HepG2 (cell line): ENCODE measurements around the gene SPAG6. TPM values are rescaled to one million over a fixed set of nuclear protein-coding genes. Genes with fewer than 3 reads are reported as not detected.

Source experiments
- ATAC-seq: fragments of 200-7000 bp; cut with Tn5 transposase; 3 replicates; pipeline ENCODE4 v1.9.1; 2020; ENCODE audit warnings: mild to moderate bottlenecking, moderate library complexity
- BruUV-seq: library from RNA; stranded (reverse); fragments of 400-500 nt; replicated peaks from 2 replicates; lab custom pipeline; 2021; lab: Mats Ljungman, UMichigan
- CTCF ChIA-PET: fragments of 300-600 bp; formaldehyde crosslinking; extraction: SDS; loops from one replicate; lab custom pipeline; 2021; ENCODE audit warnings: low total read pairs, inconsistent platforms, low intra/inter-chr PET ratio; lab: Yijun Ruan, JAX
- POLR2A ChIA-PET: fragments of 350-600 bp; sonication (Branson Sonifier 250); formaldehyde crosslinking; loops from one replicate; lab custom pipeline; 2020; ENCODE audit warnings: antibody characterized with exemption, inconsistent platforms; lab: Yijun Ruan, JAX
- DNase-seq: peaks from one replicate; pipeline ENCODE4 v3.0.0-alpha.2; 2015; ENCODE audit warnings: low spot score
- FAIRE-seq: peaks from 3 replicates; lab custom pipeline; 2011; peaks lifted over from hg19 to GRCh38; lab: Jason Lieb, UNC
- H2AFZ ChIP-seq: one replicate; pipeline ENCODE4 v1.6.1; 2011; ENCODE audit warnings: low read length, inconsistent platforms
- H3K27ac ChIP-seq: fragments of 300-600 bp; 3 replicates; pipeline ENCODE4 v1.8.0; 2011; ENCODE audit warnings: mixed run types, mild to moderate bottlenecking, mixed read lengths, low read length, inconsistent platforms; ENCODE audit not compliant: insufficient read depth; ENCODE audit errors: extremely low read length
- H3K27me3 ChIP-seq, 2 experiments: fragments of 200-600 bp in 1 of 2; 2 replicates in 1 of 2; 3 replicates in 1 of 2; pipeline versions ENCODE4 v1.6.0 to v1.8.0; 2011; ENCODE audit warnings: low read length in 2 of 2, mild to moderate bottlenecking in 2 of 2, moderate library complexity in 2 of 2, inconsistent platforms in 1 of 2; ENCODE audit not compliant: insufficient read depth in 2 of 2, control insufficient read depth in 1 of 2
- H3K36me3 ChIP-seq, 2 experiments: fragments of 200-600 bp in 1 of 2; replicated peaks in 1 of 2; 2 replicates in 1 of 2; 3 replicates in 1 of 2; pipeline versions ENCODE4 v1.5.1 to v1.8.0; 2011; ENCODE audit warnings: low read length in 2 of 2, inconsistent platforms in 1 of 2; ENCODE audit not compliant: insufficient read depth in 2 of 2, control insufficient read depth in 1 of 2
- H3K4me1 ChIP-seq: 2 replicates; pipeline ENCODE4 v1.5.1; 2012; ENCODE audit warnings: low read length, inconsistent platforms; ENCODE audit not compliant: insufficient read depth
- H3K4me2 ChIP-seq: 2 replicates; pipeline ENCODE4 v1.6.0; 2011; ENCODE audit warnings: low read depth, low read length, inconsistent platforms
- H3K4me3 ChIP-seq, 3 experiments: fragments of 200-600 bp in 1 of 3; sonication (generic), shearing (Covaris generic) in 1 of 3; replicated peaks in 1 of 3; 2 replicates each; pipeline ENCODE4 v1.5.1; 2011 to 2016; ENCODE audit warnings: low read length in 3 of 3, inconsistent platforms in 2 of 3, low read depth in 2 of 3, mild to moderate bottlenecking in 2 of 3, control low read depth in 1 of 3, mixed read lengths in 1 of 3; ENCODE audit not compliant: insufficient read depth in 1 of 3
- H3K79me2 ChIP-seq: one replicate; pipeline ENCODE4 v1.6.1; 2011; ENCODE audit warnings: low read length, inconsistent platforms; ENCODE audit not compliant: insufficient read depth
- H3K9ac ChIP-seq: 2 replicates; pipeline ENCODE4 v1.6.0; 2011; ENCODE audit warnings: mild to moderate bottlenecking, low read depth, low read length, inconsistent platforms; ENCODE audit not compliant: insufficient read depth
- H3K9me3 ChIP-seq: 2 replicates; pipeline ENCODE4 v1.5.1; 2012; ENCODE audit warnings: mild to moderate bottlenecking, low read length
- H4K20me1 ChIP-seq: 2 replicates; pipeline ENCODE4 v1.6.0; 2011; ENCODE audit warnings: inconsistent platforms, mild to moderate bottlenecking, low read length, moderate library complexity; ENCODE audit not compliant: insufficient read depth
- ATF5 ChIP-seq: sonication (generic); formaldehyde crosslinking; IDR thresholded peaks from 2 replicates; pipeline ENCODE4 v1.4.0; 2020; ENCODE audit warnings: mild to moderate bottlenecking, low read depth, missing genetic modification reagents
- EHMT2 ChIP-seq: fragments of 200-600 bp; sonication (generic); IDR thresholded peaks from 2 replicates; pipeline ENCODE4 v1.7.0; 2017; ENCODE audit warnings: antibody characterized with exemption, low read depth, low read length, borderline replicate concordance
- FOXA3 ChIP-seq: IDR thresholded peaks from 2 replicates; pipeline ENCODE4 v1.6.1; 2016; ENCODE audit warnings: missing genetic modification reagents, missing compliant biosample characterization
- ISX ChIP-seq: sonication (generic); formaldehyde crosslinking; conservative IDR thresholded peaks from 2 replicates; pipeline ENCODE4 v1.5.0; 2020; ENCODE audit warnings: missing genetic modification reagents
- KAT2B ChIP-seq: fragments of 150-350 bp; IDR thresholded peaks from 2 replicates; pipeline ENCODE4 v1.6.1; 2014; ENCODE audit warnings: low read depth, low read length, borderline replicate concordance
- MTF1 ChIP-seq: sonication (generic); formaldehyde crosslinking; IDR thresholded peaks from 2 replicates; pipeline ENCODE4 v1.5.0; 2020; ENCODE audit warnings: missing genetic modification reagents
- NR2F6 ChIP-seq, 2 experiments: IDR thresholded peaks; 2 replicates each; pipeline ENCODE4 v1.6.1; 2016; ENCODE audit warnings: antibody characterized with exemption in 1 of 2, mild to moderate bottlenecking in 1 of 2
- PAF1 ChIP-seq: IDR thresholded peaks from 2 replicates; pipeline ENCODE4 v1.6.1; 2016; ENCODE audit warnings: missing genetic modification reagents, missing compliant biosample characterization
- PBX2 ChIP-seq: IDR thresholded peaks from 2 replicates; pipeline ENCODE4 v1.6.1; 2016; ENCODE audit warnings: control low read depth
- PITX1 ChIP-seq: sonication (generic); formaldehyde crosslinking; IDR thresholded peaks from 2 replicates; pipeline ENCODE4 v1.5.1; 2020; ENCODE audit warnings: mild to moderate bottlenecking, missing genetic modification reagents
- PRDM10 ChIP-seq: sonication (generic); formaldehyde crosslinking; IDR thresholded peaks from 2 replicates; pipeline ENCODE4 v1.4.0; 2020; ENCODE audit warnings: low read depth, missing genetic modification reagents
- SAP130 ChIP-seq: IDR thresholded peaks from 2 replicates; pipeline ENCODE4 v1.6.1; 2016; ENCODE audit warnings: low read depth
- STAT5B ChIP-seq: sonication (generic); formaldehyde crosslinking; IDR thresholded peaks from 2 replicates; pipeline ENCODE4 v1.4.0; 2020; ENCODE audit warnings: missing genetic modification reagents
- SYNCRIP ChIP-seq: fragments of 200-400 bp; formaldehyde crosslinking; IDR thresholded peaks from 2 replicates; pipeline ENCODE4 v1.6.1; 2018; ENCODE audit warnings: mild to moderate bottlenecking, low read depth, low read length; ENCODE audit not compliant: insufficient read depth
- TBX3 ChIP-seq: fragments of 450-650 bp; IDR thresholded peaks from 2 replicates; pipeline ENCODE4 v1.6.1; 2017; ENCODE audit warnings: antibody characterized with exemption, mild to moderate bottlenecking, inconsistent platforms, borderline replicate concordance
- TFDP1 ChIP-seq: IDR thresholded peaks from 2 replicates; pipeline ENCODE4 v1.6.1; 2016; ENCODE audit warnings: missing compliant biosample characterization, missing genetic modification reagents, borderline replicate concordance
- ZNF260 ChIP-seq: sonication (generic); formaldehyde crosslinking; IDR thresholded peaks from 2 replicates; pipeline ENCODE4 v1.4.0; 2020; ENCODE audit warnings: missing genetic modification reagents, low read depth, mild to moderate bottlenecking, borderline replicate concordance
- WGBS: methylation state at CpG from one replicate; pipeline ENCODE4 v1.1.6; 2017; ENCODE audit warnings: low lambda C conversion rate; 5-methylcytosine and 5-hydroxymethylcytosine counted together
- in situ Hi-C: cut with HindIII; loops from 2 replicates; pipeline ENCODE4 v1.10.0; 2017; ENCODE audit warnings: low pct_unique_long_range_greater_than_20kb; ENCODE audit not compliant: extremely low pct_ligation_motif_present
- intact Hi-C: fragments of 100-400 bp; cut with micrococcal nuclease; formaldehyde crosslinking; loops from one replicate; pipeline ENCODE4 v1.10.0; 2022; ENCODE audit not compliant: unreplicated experiment
- polyA plus RNA-seq, 8 experiments: library from polyadenylated mRNA; depleted of rRNA in 3 of 8; stranded (reverse) in 7 of 8; unstranded in 1 of 8; fragments of >200 nt; fragmentation: Illumina TruSeq in 4 of 8; extraction: Trizol in 4 of 8; gene quantifications; 2 replicates each; pipeline versions ENCODE4 v1.2.1 to v1.2.3, GENCODE V29; 2011 to 2016; ENCODE audit warnings: low read depth in 4 of 8, missing spikeins in 1 of 8, mixed read lengths in 1 of 8; ENCODE audit not compliant: insufficient read depth in 1 of 8
- total RNA-seq, 5 experiments: library from RNA; depleted of rRNA; stranded (reverse); fragments of >200 nt; fragmentation: Illumina TruSeq; extraction: Trizol; gene quantifications; 2 replicates each; pipeline ENCODE4 v1.2.3, GENCODE V29; 2016; ENCODE audit warnings: low read depth in 1 of 5

SPAG6 gene
- total and polyA plus RNA-seq, 2 of the 13 experiments (the other 11 are each of a cell fraction or from before 2014, with no cell fraction given), result not detected

- Histone ChIP-seq H3K79me2 (no peaks in the 10 kb centered on the region), H3K27ac (no peak overlapping the region), H3K36me3 (no peaks in the 10 kb centered on the region), H3K4me1 (peaks cover 12% of the 10 kb centered on the region), H2AFZ (no peak overlapping the region), H3K9ac (no peak overlapping the region), H3K27me3 (peaks cover 1 to 18% of the 10 kb centered on the region in 2 experiments; a peak in 2 of 5 replicates), H3K4me3 (no peak overlapping the region), H3K9me3 (no peaks in the 10 kb centered on the region), H3K4me2 (no peak overlapping the region), H4K20me1 (no peaks in the 10 kb centered on the region)
- DNase-seq, result no peak
- no peak for FAIRE-seq
- ATAC-seq, result no peak
- BruUV-seq, result no TSS peak
- TF ChIP-seq ATF5 (CRISPR knock-in tag), result no peak
- no peak for TF ChIP-seq FOXA3 (CRISPR knock-in tag)
- TF ChIP-seq KAT2B, result no peak
- no peak for TF ChIP-seq STAT5B (CRISPR knock-in tag)
- TF ChIP-seq TBX3, result no peak
- no peak for TF ChIP-seq ZNF260 (CRISPR knock-in tag)
- no peak for TF ChIP-seq ISX
- no peak for TF ChIP-seq PAF1
- TF ChIP-seq SYNCRIP, result no peak
- no peak for TF ChIP-seq PITX1 (CRISPR knock-in tag)
- no peak for TF ChIP-seq PBX2
- TF ChIP-seq EHMT2, result no peak
- TF ChIP-seq PRDM10 (CRISPR knock-in tag), result no peak
- no peak for TF ChIP-seq SAP130 (CRISPR knock-in tag)
- no peak for TF ChIP-seq MTF1 (CRISPR knock-in tag)
- TF ChIP-seq TFDP1 (CRISPR knock-in tag), result no peak
- TF ChIP-seq NR2F6 (IDR thresholded peaks at IDR 0.05), result no peak
- no peak for TF ChIP-seq NR2F6 (CRISPR knock-in tag; IDR thresholded peaks at IDR 0.05)
- in situ Hi-C loops, result no loop called here
- POLR2A ChIA-PET, result no interaction called here
- intact Hi-C loops, result loop anchor here (5.0 kb wide), 1 partner anchor 93 kb away; no protein-coding TSS in a partner anchor
- CTCF ChIA-PET, result no interaction called here
- 43% methylated on average over 1 of the region's 1 CpG for WGBS
Measured at GRCh38 chr10:22344249-22344648, 1.0 kb upstream of the SPAG6 start.
